GM12878 (cell line): Measurements from ENCODE around the gene RBM8A.

Source experiments
- EP300 ChIP-seq, 2 experiments: fragments of 150-350 bp in 1 of 2; IDR thresholded peaks; 2 replicates each; pipeline ENCODE4 v1.6.1; 2011 to 2012; ENCODE audit warnings: low read depth in 2 of 2, low read length in 2 of 2, borderline replicate concordance in 1 of 2, improper control_type of control experiment in 1 of 2, inconsistent platforms in 1 of 2; ENCODE audit not compliant: control insufficient read depth in 1 of 2
- LARP7 ChIP-seq: fragments of 450-650 bp; IDR thresholded peaks from 2 replicates; pipeline ENCODE4 v1.6.1; 2017; ENCODE audit warnings: mild to moderate bottlenecking
- MXI1 ChIP-seq: fragments of 150-350 bp; IDR thresholded peaks from 2 replicates; pipeline ENCODE4 v1.6.1; 2011; ENCODE audit warnings: low read depth, mild to moderate bottlenecking, inconsistent platforms, low read length, improper control_type of control experiment
- NRF1 ChIP-seq: conservative IDR thresholded peaks from 2 replicates; pipeline ENCODE4 v1.6.1; 2011; ENCODE audit warnings: mild to moderate bottlenecking, low read depth, low read length, improper control_type of control experiment
- ZNF274 ChIP-seq: IDR thresholded peaks from one replicate; pipeline ENCODE4 v1.8.0; 2011; ENCODE audit not compliant: insufficient read length, insufficient read depth
- TF ChIP-seq, protein P1 (sequence below): IDR thresholded peaks from 2 replicates; pipeline ENCODE4 v1.6.1; 2012; ENCODE audit warnings: low read depth, low read length, improper control_type of control experiment
- TF ChIP-seq, protein P2 (sequence below), 3 experiments: IDR thresholded peaks in 2 of 3; conservative IDR thresholded peaks in 1 of 3; 2 replicates each; pipeline ENCODE4 v1.5.1; 2011; ENCODE audit warnings: low read depth in 3 of 3, low read length in 3 of 3, mild to moderate bottlenecking in 3 of 3, control low read depth in 2 of 3, moderate library complexity in 2 of 3, inconsistent platforms in 1 of 3, mixed read lengths in 1 of 3; ENCODE audit not compliant: control insufficient read depth in 2 of 3, insufficient read depth in 1 of 3; ENCODE audit errors: extremely low read depth in 1 of 3

DNA sequence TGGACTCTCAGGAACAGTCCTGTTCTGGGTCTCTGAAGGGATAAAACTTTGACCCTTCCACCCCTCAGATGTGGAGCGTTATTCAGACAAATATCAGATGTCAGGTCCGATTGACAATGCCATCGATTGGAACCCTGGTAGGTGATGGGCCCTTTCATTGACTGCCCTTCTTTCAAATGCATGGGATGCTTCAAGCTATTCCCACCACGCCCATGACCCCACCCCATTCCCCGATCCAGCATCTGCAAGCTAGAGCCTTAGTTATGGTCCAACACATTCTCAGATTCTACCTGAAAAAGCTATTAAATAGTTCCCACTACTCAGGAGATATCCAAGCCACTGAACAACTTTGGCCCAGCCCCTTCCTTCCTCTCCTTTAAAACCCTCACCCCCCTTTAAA lies 49.7 kb upstream of the RBM8A start:
- TF ChIP-seq LARP7 (no peak), NRF1 (no peak), MXI1 (no peak), ZNF274 (no peak), EP300 (IDR thresholded peaks at IDR 0.05; ENCODE audit: borderline replicate concordance in 1 of 2, control insufficient read depth in 1 of 2, low read depth in 2 of 2, low read length in 2 of 2) (no peak)
- TF ChIP-seq, protein P1, sequence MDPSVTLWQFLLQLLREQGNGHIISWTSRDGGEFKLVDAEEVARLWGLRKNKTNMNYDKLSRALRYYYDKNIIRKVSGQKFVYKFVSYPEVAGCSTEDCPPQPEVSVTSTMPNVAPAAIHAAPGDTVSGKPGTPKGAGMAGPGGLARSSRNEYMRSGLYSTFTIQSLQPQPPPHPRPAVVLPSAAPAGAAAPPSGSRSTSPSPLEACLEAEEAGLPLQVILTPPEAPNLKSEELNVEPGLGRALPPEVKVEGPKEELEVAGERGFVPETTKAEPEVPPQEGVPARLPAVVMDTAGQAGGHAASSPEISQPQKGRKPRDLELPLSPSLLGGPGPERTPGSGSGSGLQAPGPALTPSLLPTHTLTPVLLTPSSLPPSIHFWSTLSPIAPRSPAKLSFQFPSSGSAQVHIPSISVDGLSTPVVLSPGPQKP = no peak
- TF ChIP-seq, protein P2, sequence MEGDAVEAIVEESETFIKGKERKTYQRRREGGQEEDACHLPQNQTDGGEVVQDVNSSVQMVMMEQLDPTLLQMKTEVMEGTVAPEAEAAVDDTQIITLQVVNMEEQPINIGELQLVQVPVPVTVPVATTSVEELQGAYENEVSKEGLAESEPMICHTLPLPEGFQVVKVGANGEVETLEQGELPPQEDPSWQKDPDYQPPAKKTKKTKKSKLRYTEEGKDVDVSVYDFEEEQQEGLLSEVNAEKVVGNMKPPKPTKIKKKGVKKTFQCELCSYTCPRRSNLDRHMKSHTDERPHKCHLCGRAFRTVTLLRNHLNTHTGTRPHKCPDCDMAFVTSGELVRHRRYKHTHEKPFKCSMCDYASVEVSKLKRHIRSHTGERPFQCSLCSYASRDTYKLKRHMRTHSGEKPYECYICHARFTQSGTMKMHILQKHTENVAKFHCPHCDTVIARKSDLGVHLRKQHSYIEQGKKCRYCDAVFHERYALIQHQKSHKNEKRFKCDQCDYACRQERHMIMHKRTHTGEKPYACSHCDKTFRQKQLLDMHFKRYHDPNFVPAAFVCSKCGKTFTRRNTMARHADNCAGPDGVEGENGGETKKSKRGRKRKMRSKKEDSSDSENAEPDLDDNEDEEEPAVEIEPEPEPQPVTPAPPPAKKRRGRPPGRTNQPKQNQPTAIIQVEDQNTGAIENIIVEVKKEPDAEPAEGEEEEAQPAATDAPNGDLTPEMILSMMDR (IDR thresholded peaks at IDR 0.05 in 2 of 3, conservative IDR thresholded peaks at IDR 0.05 in 1 of 3; ENCODE audit: control insufficient read depth in 2 of 3, extremely low read depth in 1 of 3, insufficient read depth in 1 of 3, low read depth in 3 of 3, low read length in 3 of 3) = no peak
